ENCODE measurements around the gene ZNF655. TPM values are rescaled to one million over a fixed set of nuclear protein-coding genes. Genes with fewer than 3 reads are reported as not detected.

ZNF655 gene
- total and polyA plus RNA-seq, 2 of the 4 experiments (the other 2 are of a cell fraction): 49.6 to 54.7 TPM

DNA sequence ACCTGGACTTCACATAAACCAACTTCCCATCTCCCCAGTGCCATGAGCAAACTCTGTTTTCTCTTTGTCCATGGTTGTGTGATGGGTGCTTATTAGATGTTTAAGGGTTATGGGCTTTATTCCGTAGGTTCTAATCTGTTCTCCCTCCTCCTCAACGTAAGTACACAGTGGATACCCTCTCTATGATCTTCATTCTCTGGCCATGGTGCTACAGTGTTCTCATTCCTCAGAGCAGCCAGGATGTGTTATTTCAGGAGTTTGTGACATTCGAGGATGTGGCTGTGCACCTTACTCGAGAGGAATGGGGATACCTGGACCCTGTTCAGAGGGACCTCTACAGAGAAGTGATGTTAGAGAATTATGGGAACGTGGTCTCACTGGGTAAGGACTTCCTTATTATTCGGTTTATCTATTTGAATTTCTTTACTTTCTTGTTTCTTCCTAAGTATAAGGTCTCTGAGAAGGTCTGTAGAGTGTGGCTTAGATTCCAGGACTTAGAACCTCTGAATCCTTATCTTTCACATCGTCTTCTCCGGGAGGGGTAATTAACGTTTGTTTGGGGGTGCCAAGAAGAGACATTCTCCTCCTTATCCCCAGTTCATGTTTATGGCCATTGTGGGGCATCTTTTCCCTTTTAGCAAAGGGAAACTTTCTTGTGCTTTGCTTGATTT, 3.8 kb downstream of the ZNF655 start:
- peak overlapping the region; percentile 48; the same call in 1 of the 2 replicates for H3K9ac ChIP-seq (ENCODE audit: low read depth, low read length)
- no CpG with 5 or more reads among the region's 9 CpGs for WGBS, 2 experiments (ENCODE audit: extremely low coverage in 2 of 2, insufficient read length in 1 of 2)
- peak overlapping the region; percentile 96 for H2BK20ac ChIP-seq (ENCODE audit: low read depth, low read length)
- DNase-seq (no peak), ATAC-seq (ENCODE audit: low read depth) (no peak; the same call in 1 of the 2 replicates)
- H3K4me3 ChIP-seq (ENCODE audit: insufficient read depth, low read depth, low read length): no peak overlapping the region
- H3K27ac ChIP-seq (ENCODE audit: insufficient read depth, low read length): peak overlapping the region; percentile 98
- H2BK15ac ChIP-seq (ENCODE audit: low read depth, low read length): peak overlapping the region; percentile 99
- H4K20me1 ChIP-seq (ENCODE audit: insufficient read depth, low read length): peaks cover 10% of the 10 kb centered on the region
- H2AK9ac ChIP-seq (replicated peaks; ENCODE audit: low read depth, low read length, poor library complexity): peak overlapping the region; percentile 5
- peak overlapping the region; percentile 73 for H3K23ac ChIP-seq (ENCODE audit: low read depth, low read length)
- peak overlapping the region; percentile 99 for H2AK5ac ChIP-seq (ENCODE audit: low read depth, low read length)
- H2BK120ac ChIP-seq (ENCODE audit: low read depth, low read length): peak overlapping the region; percentile 93
- H3K14ac ChIP-seq (replicated peaks; ENCODE audit: low read depth, low read length): peak overlapping the region; percentile 93
- intact Hi-C loops (cut with micrococcal nuclease): loop anchor here (2.0 to 5.0 kb wide), 2 partner anchors 55 to 57 kb away; partner anchors contain the start of genes ZKSCAN5 and ZSCAN25
- peaks cover 42 to 71% of the 10 kb centered on the region in 2 experiments for H3K79me1 ChIP-seq (ENCODE audit: low read depth in 1 of 2, low read length in 2 of 2)
- H3K4me1 ChIP-seq (ENCODE audit: control insufficient read depth, insufficient read depth, low read length): peaks cover 17% of the 10 kb centered on the region
- dilution Hi-C loops (cut with HindIII; ENCODE audit: low sequenced_read_pairs, unreplicated experiment): no loop called here
- peaks cover 50% of the 10 kb centered on the region for H3K36me3 ChIP-seq (ENCODE audit: control insufficient read depth, insufficient read depth, low read length)
- H2BK5ac ChIP-seq (ENCODE audit: low read depth, low read length, poor library complexity, severe bottlenecking): peak overlapping the region; percentile 89
- TF ChIP-seq FOS (IDR thresholded peaks at IDR 0.05; ENCODE audit: low read depth, low read length): no peak
- TF ChIP-seq, protein P1, sequence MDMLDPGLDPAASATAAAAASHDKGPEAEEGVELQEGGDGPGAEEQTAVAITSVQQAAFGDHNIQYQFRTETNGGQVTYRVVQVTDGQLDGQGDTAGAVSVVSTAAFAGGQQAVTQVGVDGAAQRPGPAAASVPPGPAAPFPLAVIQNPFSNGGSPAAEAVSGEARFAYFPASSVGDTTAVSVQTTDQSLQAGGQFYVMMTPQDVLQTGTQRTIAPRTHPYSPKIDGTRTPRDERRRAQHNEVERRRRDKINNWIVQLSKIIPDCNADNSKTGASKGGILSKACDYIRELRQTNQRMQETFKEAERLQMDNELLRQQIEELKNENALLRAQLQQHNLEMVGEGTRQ (IDR thresholded peaks at IDR 0.05; ENCODE audit: low read depth, low read length): no peak
- TF ChIP-seq POLR2A (IDR thresholded peaks at IDR 0.05; ENCODE audit: low read depth, low read length): 0 out of 2 replicates have a peak, but pooled peaks have one; percentile 7
- POLR2A ChIA-PET (ENCODE audit: unreplicated experiment): no interaction called here
- H4K91ac ChIP-seq (ENCODE audit: insufficient read depth, low read depth, low read length): peak overlapping the region; percentile 91
- BruUV-seq (replicated peaks): TSS peak; percentile 1
- H2AFZ ChIP-seq (replicated peaks; ENCODE audit: low read length, poor library complexity): no peak overlapping the region
- no peaks in the 10 kb centered on the region for H3K27me3 ChIP-seq (ENCODE audit: control insufficient read depth, insufficient read depth, low read length)
- peaks cover 24% of the 10 kb centered on the region for H3K9me1 ChIP-seq (ENCODE audit: insufficient read depth, low read length)
- peak overlapping the region; percentile 83 for H3K56ac ChIP-seq (ENCODE audit: extremely low read depth, insufficient read depth, low read length)
- CTCF ChIA-PET: no interaction called here
- H3K9me3 ChIP-seq (ENCODE audit: control insufficient read depth, insufficient read depth, low read length): no peaks in the 10 kb centered on the region
- H3K4me2 ChIP-seq (ENCODE audit: low read depth, low read length): peak overlapping the region; percentile 69
- in situ Hi-C loops (cut with MboI; ENCODE audit: low sequenced_read_pairs): loop anchor here (5.0 kb wide), 1 partner anchor 55 kb away; the partner anchor contains the start of gene ZSCAN25
- H3K4ac ChIP-seq (ENCODE audit: low read depth, low read length): peak overlapping the region; percentile 94
- peak overlapping the region; percentile 31 to 92 for H4K8ac ChIP-seq (ENCODE audit: low read depth in 2 of 2, low read length in 2 of 2)
- H3K18ac ChIP-seq (ENCODE audit: low read depth, low read length): peak overlapping the region; percentile 80
- peak overlapping the region; percentile 44 for H4K5ac ChIP-seq (ENCODE audit: low read depth, low read length)

Data from IMR-90 (cell line).